GM18867 (cell line): Measurements from ENCODE around the gene GDPGP1.
"Not testable (repeated sequence)": the region's sequence is repeated elsewhere in the genome, so short reads cannot be mapped to it uniquely, and the experiment has no call there.

Source experiments
- ATAC-seq: cut with Tn5 transposase; IDR thresholded peaks from one replicate; pipeline ENCODE4 v1.9.1; 2021; ENCODE audit warnings: mild to moderate bottlenecking, moderate library complexity; ENCODE audit not compliant: unreplicated experiment

Gene GDPGP1

GRCh38 chr15:90234096-90234988, at the start of gene GDPGP1:
Gene GDPGP1 (plus strand): TSS chr15:90234209. CDS start chr15:90240909, 6,700 bp downstream.
- ATAC-seq: peak; percentile 72

- ATAC-seq: peak; percentile 74
Observed at GRCh38 chr15:90184786-90185704, 49.0 kb upstream of the GDPGP1 start.

- no peak for ATAC-seq
Observed at GRCh38 chr15:90187257-90187868, 46.6 kb upstream of the GDPGP1 start.

GRCh38 chr15:90188065-90188464, 45.9 kb upstream of the GDPGP1 start:
- not testable (repeated sequence) for ATAC-seq

GRCh38 chr15:90188914-90189748, 44.9 kb upstream of the GDPGP1 start:
- no peak for ATAC-seq

GRCh38 chr15:90189781-90190467, 44.1 kb upstream of the GDPGP1 start:
- ATAC-seq: no peak

- ATAC-seq: peak; percentile 69
Observed at GRCh38 chr15:90190606-90191343, 43.2 kb upstream of the GDPGP1 start.

GRCh38 chr15:90191344-90191687, 42.7 kb upstream of the GDPGP1 start:
- no peak for ATAC-seq

- peak; percentile 63 for ATAC-seq
Observed at GRCh38 chr15:90191794-90192509, 42.1 kb upstream of the GDPGP1 start.

GRCh38 chr15:90192961-90193786, 40.8 kb upstream of the GDPGP1 start:
- ATAC-seq: no peak

- ATAC-seq: no peak
Observed at GRCh38 chr15:90194655-90195054, 39.4 kb upstream of the GDPGP1 start.

GRCh38 chr15:90200534-90201129, 33.4 kb upstream of the GDPGP1 start:
- ATAC-seq: no peak

- peak; percentile 80 for ATAC-seq
Observed at GRCh38 chr15:90201130-90201943, 32.7 kb upstream of the GDPGP1 start, which contains the start of gene SEMA4B. Gene SEMA4B (plus strand): TSS chr15:90201330. CDS start chr15:90201579, 249 bp downstream.

GRCh38 chr15:90201944-90202375, 32.0 kb upstream of the GDPGP1 start:
- ATAC-seq: no peak

GRCh38 chr15:90202929-90203328, 31.1 kb upstream of the GDPGP1 start:
- no peak for ATAC-seq

GRCh38 chr15:90203473-90203872, 30.5 kb upstream of the GDPGP1 start:
- ATAC-seq: no peak
